Sigmoid colon (tissue), 7 donors: ENCODE measurements around the gene SLC17A1. TPM values are rescaled to one million over a fixed set of nuclear protein-coding genes. Genes with fewer than 3 reads are reported as not detected.
"Not testable (repeated sequence)": the region's sequence is repeated elsewhere in the genome, so short reads cannot be mapped to it uniquely, and the experiment has no call there.

Source experiments
- DNase-seq: peaks from one replicate; pipeline ENCODE4 v3.0.0-alpha.2; 2019
- H3K27ac ChIP-seq, 4 donors: fragments of 200-600 bp; sonication (generic); one replicate each; pipeline ENCODE4 v1.5.1; 2016 to 2019; ENCODE audit warnings: mild to moderate bottlenecking in 1 of 4
- H3K27me3 ChIP-seq, 3 donors: fragments of 200-600 bp; sonication (generic); one replicate each; pipeline ENCODE4 v1.5.1; 2019; ENCODE audit warnings: mild to moderate bottlenecking in 1 of 3
- H3K36me3 ChIP-seq, 4 donors: fragments of 200-600 bp; sonication (generic); one replicate each; pipeline ENCODE4 v1.5.1; 2016 to 2019
- H3K4me1 ChIP-seq, 4 donors: fragments of 200-600 bp; sonication (generic); one replicate each; pipeline ENCODE4 v1.5.1; 2017 to 2019
- H3K4me3 ChIP-seq, 4 donors: fragments of 200-600 bp; sonication (generic); one replicate each; pipeline ENCODE4 v1.5.1; 2017 to 2019; ENCODE audit warnings: mild to moderate bottlenecking in 2 of 4, moderate library complexity in 1 of 4
- H3K9me3 ChIP-seq, 4 donors: fragments of 200-600 bp in 3 of 4; sonication (generic) in 3 of 4; one replicate each; pipeline versions ENCODE4 v1.5.1 to v1.6.1; 2013 to 2019
- CTCF ChIP-seq, 4 experiments: fragments of 450-650 bp in 3 of 4; fragments of 200-600 bp in 1 of 4; IDR thresholded peaks; one replicate each; pipeline ENCODE4 v1.5.1; 2016 to 2019; ENCODE audit warnings: antibody characterized with exemption in 4 of 4, mild to moderate bottlenecking in 3 of 4, moderate library complexity in 2 of 4
- EP300 ChIP-seq, 4 donors: sonication (generic); formaldehyde crosslinking; IDR thresholded peaks; one replicate each; pipeline ENCODE4 v1.6.1; 2017; ENCODE audit warnings: antibody characterized with exemption in 4 of 4
- POLR2A ChIP-seq, 2 donors: fragments of 450-650 bp; IDR thresholded peaks; one replicate each; pipeline ENCODE4 v1.6.1; 2016; ENCODE audit warnings: antibody characterized with exemption in 2 of 2, mild to moderate bottlenecking in 2 of 2, moderate library complexity in 2 of 2
- POLR2AphosphoS5 ChIP-seq, 4 donors: sonication (generic); formaldehyde crosslinking; IDR thresholded peaks; one replicate each; pipeline ENCODE4 v1.6.1; 2017; ENCODE audit warnings: antibody characterized with exemption in 4 of 4
- WGBS, 2 donors: extraction: QIAGEN DNeasy Blood & Tissue Kit; methylation state at CpG; one replicate each; pipeline ENCODE4 v1.1.7; 2013; 5-methylcytosine and 5-hydroxymethylcytosine counted together
- intact Hi-C: fragments of 100-400 bp; cut with DNase I; formaldehyde crosslinking; loops from one replicate; pipeline ENCODE4 v1.15.1; 2023
- polyA plus RNA-seq, 3 donors: library from polyadenylated mRNA; stranded (reverse); fragments of 200-250 nt; gene quantifications; one replicate each; pipeline ENCODE4 v1.2.3, GENCODE V29; 2013
- total RNA-seq, 4 donors: library from RNA; depleted of rRNA; stranded (reverse); fragments of >200 nt; gene quantifications; one replicate each; pipeline ENCODE4 v1.1.0, GENCODE V29; 2016
- donor health status: healthy with polysubstance abuse.
- donor health status: Bipolar disorder and iron deficiency.
- donor health status: healthy.

SLC17A1 gene
- total and polyA plus RNA-seq, 7 donors: 0.04 TPM; not detected in 6

GRCh38 chr6:25753079-25753478, 78.8 kb downstream of the SLC17A1 start:
- DNase-seq: no peak
- TF ChIP-seq POLR2A (IDR thresholded peaks at IDR 0.05) (no peak), EP300 (IDR thresholded peaks at IDR 0.05) (no peak), CTCF (IDR thresholded peaks at IDR 0.05) (no peak), POLR2AphosphoS5 (IDR thresholded peaks at IDR 0.05) (no peak)

GRCh38 chr6:25750906-25751305, 80.9 kb downstream of the SLC17A1 start:
- Histone ChIP-seq H3K27ac (no peak overlapping the region), H3K9me3 (no peaks in the 10 kb centered on the region), H3K4me1 (no peaks in the 10 kb centered on the region), H3K27me3 (no peaks in the 10 kb centered on the region), H3K36me3 (no peaks in the 10 kb centered on the region), H3K4me3 (no peak overlapping the region)
- TF ChIP-seq EP300 (IDR thresholded peaks at IDR 0.05) (no peak), POLR2AphosphoS5 (IDR thresholded peaks at IDR 0.05) (no peak), POLR2A (IDR thresholded peaks at IDR 0.05) (no peak), CTCF (IDR thresholded peaks at IDR 0.05) (no peak)
- no peak for DNase-seq
- WGBS, 2 donors: 10 to 45% methylated on average over 3 of the region's 3 CpGs
- intact Hi-C loops: no loop called here

More at GRCh38 chr6:25753079-25753478, 78.8 kb downstream of the SLC17A1 start:
- Histone ChIP-seq H3K4me1 (no peaks in the 10 kb centered on the region), H3K4me3 (no peak overlapping the region), H3K27me3 (no peaks in the 10 kb centered on the region), H3K27ac (no peak overlapping the region), H3K9me3 (no peaks in the 10 kb centered on the region), H3K36me3 (no peaks in the 10 kb centered on the region)
- intact Hi-C loops: no loop called here

- Histone ChIP-seq H3K36me3 (no peaks in the 10 kb centered on the region), H3K27ac (no peak overlapping the region), H3K27me3 (no peaks in the 10 kb centered on the region), H3K4me3 (no peak overlapping the region), H3K4me1 (no peaks in the 10 kb centered on the region), H3K9me3 (no peaks in the 10 kb centered on the region)
- intact Hi-C loops: no loop called here
- 25 to 33% methylated on average over 2 of the region's 2 CpGs for WGBS, 2 donors
- TF ChIP-seq POLR2AphosphoS5 (IDR thresholded peaks at IDR 0.05) (no peak), POLR2A (IDR thresholded peaks at IDR 0.05) (no peak), EP300 (IDR thresholded peaks at IDR 0.05) (no peak), CTCF (IDR thresholded peaks at IDR 0.05) (no peak)
- DNase-seq: no peak
Observed at GRCh38 chr6:25749837-25750236, 82.0 kb downstream of the SLC17A1 start.

- H3K36me3 ChIP-seq, DNase-seq, H3K27ac ChIP-seq, intact Hi-C loops, H3K9me3 ChIP-seq, H3K4me1 ChIP-seq, H3K27me3 ChIP-seq, H3K4me3 ChIP-seq: not testable (repeated sequence)
- WGBS, 2 donors: 39 to 79% methylated on average over 17 of the region's 17 CpGs
Observed at GRCh38 chr6:25748601-25749517, 83.0 kb downstream of the SLC17A1 start.

GRCh38 chr6:25748049-25748448, 83.8 kb downstream of the SLC17A1 start:
- TF ChIP-seq POLR2A (IDR thresholded peaks at IDR 0.05) (no peak), CTCF (IDR thresholded peaks at IDR 0.05) (no peak), EP300 (IDR thresholded peaks at IDR 0.05) (no peak)
- H3K27me3 ChIP-seq: no peaks in the 10 kb centered on the region
- intact Hi-C loops: no loop called here
- H3K27ac ChIP-seq: no peak overlapping the region
- no peak overlapping the region for H3K4me3 ChIP-seq
- H3K36me3 ChIP-seq: no peaks in the 10 kb centered on the region
- no peaks in the 10 kb centered on the region for H3K4me1 ChIP-seq
- no peaks in the 10 kb centered on the region for H3K9me3 ChIP-seq
- DNase-seq: no peak
